ENCODE data around the gene RAP1GAP.
"Not testable (repeated sequence)": the region's sequence is repeated elsewhere in the genome, so short reads cannot be mapped to it uniquely, and the experiment has no call there.

RAP1GAP gene

GRCh38 chr1:21641967-21642739, 27.0 kb downstream of the RAP1GAP start:
- DNase-seq, result no peak

DNA sequence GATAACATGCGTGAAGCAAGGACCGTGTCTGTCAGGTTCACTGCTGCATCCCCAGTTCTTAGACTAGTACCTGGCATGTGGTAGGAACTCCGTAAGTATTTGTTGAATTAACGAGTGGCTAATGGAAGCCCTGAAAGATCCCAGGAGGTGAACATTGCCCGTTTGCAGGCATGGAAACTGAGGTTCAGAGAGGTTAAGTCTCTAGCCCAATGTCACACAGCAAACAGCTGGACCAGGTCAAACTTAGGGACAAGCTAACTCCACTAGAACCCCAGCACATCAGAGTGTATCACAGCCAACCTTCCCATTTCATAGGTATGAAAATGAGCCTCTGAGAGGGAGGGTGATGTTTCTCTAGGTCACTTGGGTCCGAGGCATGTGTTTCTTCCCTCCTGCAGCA, 27.6 kb downstream of the RAP1GAP start:
- no peak for DNase-seq

DNA sequence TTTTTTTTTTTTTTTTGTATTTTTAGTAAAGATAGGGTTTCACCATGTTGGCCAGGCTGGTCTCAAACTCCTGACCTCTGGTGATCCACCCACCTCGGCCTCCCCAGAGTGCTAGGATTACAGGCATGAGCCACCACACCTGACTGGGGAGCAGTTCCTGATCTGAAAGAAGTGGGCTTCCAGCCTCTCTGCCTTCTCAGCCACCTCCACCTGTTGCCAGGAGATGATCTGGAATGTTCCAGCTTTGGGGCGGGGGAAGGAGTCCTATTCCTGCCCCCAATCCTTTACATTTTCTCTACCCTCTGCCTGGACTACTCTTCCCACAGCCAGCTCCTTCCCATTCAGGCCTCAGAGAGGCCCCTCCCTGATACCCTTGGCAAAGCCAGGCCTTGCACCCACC, 28.1 kb downstream of the RAP1GAP start:
- no peak for DNase-seq

GRCh38 chr1:21640653-21641052, 28.5 kb downstream of the RAP1GAP start:
- no peak for DNase-seq

DNA sequence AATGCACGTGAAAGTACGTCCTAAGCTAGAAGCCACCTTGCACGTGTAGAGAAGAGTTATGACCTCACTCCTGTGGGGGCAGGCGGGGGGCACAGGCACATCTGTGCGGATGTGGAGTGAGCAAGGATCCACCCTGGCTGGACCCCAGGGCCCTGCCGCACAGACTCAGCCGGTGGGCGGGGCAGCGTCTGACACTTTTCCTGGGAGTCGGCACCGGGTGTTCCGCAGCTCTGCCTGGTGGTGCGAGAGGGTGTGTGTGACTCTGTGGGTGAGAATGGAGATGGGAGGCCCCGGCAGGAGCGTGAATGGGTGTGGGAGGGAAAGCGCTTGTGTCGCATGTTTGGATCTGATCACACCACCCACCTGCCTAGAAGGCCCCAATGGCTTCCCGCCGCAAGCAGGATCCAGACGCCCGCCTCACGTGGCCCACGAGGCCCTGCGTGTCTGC, 29.5 kb downstream of the RAP1GAP start:
- no peak for DNase-seq

DNA sequence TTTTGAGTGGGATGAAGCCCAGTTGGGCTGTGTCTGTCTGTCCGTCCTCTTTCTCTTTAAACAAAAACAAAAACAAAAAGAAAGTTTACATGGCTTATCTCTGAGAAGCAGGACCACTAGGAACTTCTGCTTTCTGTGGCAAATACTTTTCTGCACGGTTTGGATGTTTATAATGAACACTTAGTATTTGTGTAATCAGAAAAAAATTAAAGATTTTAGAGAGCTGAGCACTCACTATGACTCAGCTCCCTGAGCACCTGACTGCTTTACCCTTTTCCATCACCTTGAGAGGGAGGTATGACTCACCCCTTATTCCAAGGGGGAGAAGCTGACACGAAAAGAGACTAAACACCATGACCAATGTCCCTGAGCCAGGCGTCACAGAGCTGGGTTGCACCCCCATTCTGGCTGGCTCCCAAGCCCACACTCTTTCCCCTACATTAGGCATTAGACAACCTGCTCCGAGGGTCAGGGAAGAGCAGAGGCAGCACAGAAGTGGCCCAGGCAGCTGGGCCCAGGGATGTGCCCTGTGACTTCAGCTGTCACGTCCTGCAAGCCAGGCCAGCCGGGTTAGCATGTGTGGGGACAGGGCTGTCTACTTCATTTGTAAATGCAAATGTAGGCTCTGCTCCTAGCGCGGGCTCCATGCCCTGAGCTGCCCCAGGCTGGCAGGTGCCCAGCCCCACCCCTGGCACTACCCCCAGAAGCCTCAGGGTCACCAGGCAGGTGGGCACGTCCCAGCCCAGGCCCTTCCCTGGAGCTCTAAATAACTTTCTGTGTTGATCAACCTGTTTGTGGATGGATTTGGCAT, 30.4 kb downstream of the RAP1GAP start:
- peak; percentile 77 for DNase-seq

- DNase-seq, result no peak
Observed at GRCh38 chr1:21637514-21637913, 31.6 kb downstream of the RAP1GAP start.

DNA sequence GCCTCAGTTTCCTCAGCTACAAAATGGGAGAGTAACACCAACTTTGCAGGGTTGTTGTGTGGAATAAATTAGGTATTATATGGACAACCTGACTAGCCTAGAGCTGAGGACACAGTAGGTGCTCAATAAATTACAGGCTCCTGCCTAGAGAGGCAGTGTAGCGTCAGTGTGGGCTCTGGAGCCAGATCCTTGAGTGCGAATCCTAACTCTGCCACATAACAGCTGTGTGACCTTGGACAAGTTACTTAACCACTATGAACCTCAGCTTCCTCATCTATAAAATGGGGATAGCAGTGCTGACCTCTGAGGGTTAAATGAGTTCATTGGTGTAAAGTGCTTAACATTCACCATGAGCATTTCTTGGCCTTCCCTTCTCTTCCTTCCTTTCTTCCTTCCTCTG, 33.1 kb downstream of the RAP1GAP start:
- DNase-seq, result no peak

- DNase-seq, result no peak
Observed at GRCh38 chr1:21634806-21635535, 34.2 kb downstream of the RAP1GAP start.

- peak; percentile 59 for DNase-seq
Observed at GRCh38 chr1:21633992-21634805, 35.0 kb downstream of the RAP1GAP start.

DNA sequence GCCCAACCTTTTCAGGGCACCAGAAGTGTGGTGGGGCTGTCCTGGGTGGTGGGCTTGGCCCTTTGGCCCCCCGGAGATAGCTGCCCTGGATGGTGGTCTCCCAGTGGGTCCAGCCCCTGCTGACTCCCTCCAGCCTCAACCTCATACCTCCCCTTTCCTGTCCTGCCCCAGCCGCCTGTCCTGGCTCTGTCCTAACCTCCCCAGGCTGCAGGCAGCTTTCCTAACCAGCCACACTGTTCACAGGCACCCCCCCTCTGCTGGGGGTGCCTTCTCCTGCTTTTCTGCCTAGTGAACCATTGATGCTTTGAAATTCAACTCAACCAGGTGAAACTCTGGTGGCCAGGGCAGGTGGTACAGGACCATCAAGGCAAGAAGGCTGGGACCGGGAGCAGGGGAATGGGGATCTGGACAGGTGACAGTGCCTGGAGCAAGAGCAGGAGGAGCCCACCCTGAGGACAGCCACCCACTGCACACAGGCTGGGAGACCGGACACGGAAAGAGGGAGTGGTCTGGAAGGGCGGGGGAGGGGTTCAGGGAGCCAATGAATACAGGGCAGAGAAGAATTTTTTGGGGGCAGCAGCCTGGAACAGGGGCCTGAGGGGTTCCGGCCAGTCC, 35.9 kb downstream of the RAP1GAP start:
- no peak for DNase-seq

DNA sequence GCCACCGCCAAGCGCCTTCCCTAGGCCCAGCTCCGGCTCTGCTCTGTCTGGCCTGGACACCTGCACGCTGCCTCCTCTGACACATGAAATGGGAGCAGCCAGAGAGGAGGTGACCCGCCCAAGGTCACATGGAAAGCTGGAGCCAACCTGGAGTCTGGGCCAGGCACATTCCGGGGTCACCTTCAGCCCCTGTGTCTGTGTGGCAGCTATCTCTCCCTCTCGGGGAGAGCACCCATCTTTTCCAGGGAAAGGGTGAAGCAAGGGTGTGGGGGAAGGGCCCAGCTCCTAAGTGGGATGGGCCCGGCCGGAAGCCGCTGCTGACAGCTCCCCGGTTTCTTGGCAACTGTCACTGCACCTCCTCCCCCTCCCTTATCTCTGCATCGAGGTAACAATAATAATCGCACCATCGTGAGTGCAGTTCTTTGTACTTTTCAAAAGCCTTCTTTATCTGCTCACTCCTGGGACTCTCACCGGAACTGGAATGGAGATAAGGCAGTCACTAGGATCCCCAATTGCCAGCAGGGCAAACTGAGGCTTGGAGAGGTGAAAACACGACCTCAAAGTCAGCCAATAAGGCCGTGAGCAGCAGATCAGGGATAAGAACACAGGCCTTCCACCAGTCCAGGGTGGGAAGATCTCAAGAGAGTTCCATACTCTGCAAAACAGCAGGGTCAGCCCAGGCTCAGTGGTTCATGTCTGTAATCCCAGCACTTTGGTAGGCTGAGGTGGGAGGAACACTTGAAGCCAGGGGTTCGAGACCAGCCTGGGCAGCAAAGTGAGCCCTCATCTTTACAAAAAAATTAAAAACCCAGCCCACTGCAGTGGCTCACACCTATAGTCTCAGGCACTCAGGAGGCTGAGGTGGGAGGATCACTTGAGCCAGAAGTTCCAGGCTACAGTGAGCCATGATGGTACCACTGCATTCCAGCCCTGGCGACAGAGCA, 36.9 kb downstream of the RAP1GAP start:
- no peak for DNase-seq

- DNase-seq, result not testable (repeated sequence)
Observed at GRCh38 chr1:21631590-21631943, 37.6 kb downstream of the RAP1GAP start.

DNA sequence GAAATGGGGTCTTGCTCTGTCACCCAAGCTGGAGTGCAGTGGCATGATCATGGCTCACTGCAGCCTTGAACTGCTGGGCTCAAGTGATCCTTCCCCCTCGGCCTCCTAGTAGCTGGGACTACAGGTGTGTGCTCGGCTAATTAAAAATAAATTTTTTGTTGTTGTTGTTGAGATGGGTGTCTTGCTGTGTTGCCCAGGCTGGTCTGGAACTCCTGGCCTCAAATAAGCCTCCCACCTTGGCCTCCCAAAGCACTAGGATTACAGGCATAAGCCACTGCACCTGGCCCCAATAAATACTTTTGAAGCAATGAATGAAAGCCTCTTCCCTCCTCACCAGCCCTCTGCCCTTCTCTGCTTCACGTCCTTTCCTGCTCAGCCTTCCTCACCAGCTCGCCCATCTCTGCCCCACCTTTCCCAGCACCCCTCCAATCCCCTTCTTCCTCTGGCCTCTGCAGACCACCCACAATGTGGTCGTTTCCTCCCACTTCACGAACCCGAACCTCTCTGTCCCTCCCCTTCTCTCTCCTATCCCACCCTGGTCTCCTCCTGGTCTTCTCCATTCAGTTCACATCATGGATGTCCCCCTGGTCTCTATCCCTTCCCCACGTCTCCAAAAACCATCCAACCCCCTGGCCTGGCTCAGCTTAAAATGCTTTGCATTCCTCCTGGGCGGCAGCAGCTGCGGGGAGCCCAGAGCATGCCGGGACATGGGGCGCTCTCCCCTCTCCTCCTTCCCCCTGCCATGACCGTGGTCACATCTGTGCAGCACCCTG, 38.4 kb downstream of the RAP1GAP start:
- DNase-seq, result no peak

- no peak for DNase-seq
Observed at GRCh38 chr1:21629971-21630370, 39.2 kb downstream of the RAP1GAP start.

DNA sequence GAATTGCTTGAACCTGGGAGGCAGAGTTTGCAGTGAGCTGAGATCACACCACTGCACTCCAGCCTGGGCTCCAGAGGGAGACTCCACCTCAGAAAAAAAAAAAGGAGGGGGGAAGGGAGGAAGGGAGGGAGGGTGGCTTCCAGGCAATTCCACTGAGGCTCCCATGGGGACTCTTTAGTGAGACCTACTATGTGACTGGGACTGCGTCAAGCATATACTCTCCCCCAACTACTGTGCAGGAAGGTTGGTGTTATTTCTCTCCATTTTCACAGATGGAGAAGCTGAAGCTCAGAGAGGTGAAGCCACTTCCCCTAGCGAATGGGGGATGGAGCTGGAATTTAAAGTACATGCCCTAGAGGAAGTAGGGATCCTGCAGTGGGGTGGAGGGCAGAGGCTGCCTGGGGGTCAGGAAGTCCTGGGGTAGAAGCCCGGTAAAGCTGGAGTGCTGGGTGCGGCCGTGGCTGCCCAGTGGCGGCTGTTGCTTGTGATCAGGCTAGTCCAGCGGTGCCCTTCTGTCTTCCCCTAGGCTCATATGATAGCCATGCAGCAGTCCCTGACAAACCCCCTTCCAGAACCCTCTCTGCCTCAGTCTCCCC, 40.3 kb downstream of the RAP1GAP start:
- DNase-seq, result no peak

DNA sequence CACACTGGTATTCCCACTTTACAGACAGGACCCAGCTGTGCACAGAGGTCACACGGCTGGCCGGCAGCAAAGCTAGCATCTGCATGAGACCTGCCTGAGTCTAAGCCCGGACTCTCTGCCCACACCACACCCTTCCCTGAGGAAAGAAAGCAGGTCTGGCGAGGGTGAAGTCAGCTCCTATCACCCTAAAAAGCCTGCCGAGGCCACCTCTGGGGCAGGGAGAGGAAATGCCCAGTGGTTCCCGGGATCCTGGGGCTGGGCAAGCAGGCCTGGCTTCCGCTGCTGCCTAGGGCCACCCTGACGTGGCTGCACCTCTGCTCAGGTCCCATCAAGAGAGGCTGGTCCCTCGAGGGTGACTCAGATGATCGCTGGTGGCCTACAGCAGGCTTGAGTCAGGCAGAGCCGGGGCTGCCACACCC, 42.2 kb downstream of the RAP1GAP start:
- no peak for DNase-seq

DNA sequence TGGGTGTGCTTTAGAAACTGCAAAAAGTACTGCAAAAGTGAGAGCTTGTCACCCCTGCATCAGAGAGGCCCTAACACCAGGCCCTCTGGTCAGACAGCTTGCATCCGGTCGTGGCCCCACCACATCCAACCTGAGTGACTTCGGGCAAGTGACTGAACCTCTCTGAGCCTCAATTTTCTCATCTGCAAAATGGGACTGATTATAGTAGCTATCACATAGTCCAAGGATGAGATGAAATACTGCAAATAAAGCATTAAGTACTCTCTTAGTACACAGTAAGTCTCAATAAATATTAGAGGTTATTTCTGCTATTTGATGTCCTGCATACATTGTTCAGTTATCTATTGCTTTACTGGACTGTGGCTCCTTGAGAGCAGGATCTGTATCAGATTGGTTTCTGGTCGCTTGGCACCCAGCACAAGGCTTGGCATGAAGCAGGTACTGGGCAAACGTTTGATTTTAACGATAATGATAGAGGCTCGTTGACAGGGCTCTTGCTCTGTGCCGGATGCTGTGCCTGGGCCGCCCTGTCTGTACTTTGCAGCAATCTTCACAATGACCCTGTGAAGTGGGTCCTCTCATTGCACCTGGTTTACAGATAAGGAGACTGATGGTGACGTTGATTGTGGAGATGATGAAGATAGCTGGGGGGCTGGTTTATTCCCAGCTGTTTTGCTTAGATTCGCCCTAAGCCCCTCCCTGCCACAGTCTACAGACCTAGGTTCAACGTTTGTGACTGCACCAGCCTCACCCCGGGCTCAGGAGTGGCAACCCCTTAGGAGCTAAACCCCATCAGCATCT, 43.6 kb downstream of the RAP1GAP start:
- DNase-seq, result no peak
